Kasumi-1 (cell line): ENCODE results near the gene DDX56.
"Not testable (repeated sequence)": the region's sequence is repeated elsewhere in the genome, so short reads cannot be mapped to it uniquely, and the experiment has no call there.

Experiments used
- DNase-seq, 2 experiments: peaks; one replicate each; lab custom pipeline; 2025; lab: John Stamatoyannopoulos, UW

DDX56 gene

DNA sequence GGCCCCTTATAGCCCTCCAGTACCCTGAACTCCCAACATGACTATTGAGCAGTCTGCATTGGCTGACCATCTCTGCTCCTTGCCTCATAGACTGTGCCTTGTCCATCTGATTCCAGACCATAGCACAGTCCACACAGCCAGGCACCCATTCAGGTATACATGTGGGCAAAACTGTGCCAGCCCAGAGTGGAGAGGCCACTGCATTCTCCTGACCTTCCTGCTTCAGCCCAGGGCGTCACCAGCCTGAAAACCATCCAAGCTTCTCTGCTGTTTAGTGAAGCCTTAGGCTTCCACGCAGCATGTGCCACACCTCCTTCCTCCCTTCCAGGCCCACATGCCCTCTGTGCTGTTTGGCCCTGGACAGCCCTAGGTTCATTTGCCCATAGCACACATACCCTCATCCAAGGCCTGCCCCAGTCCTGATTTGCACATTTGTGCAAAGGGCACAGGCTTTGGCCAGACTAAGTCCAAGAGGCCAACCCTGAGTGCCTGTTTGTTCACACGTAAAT is 10.5 kb downstream of the DDX56 start:
- no peak for DNase-seq

DNA sequence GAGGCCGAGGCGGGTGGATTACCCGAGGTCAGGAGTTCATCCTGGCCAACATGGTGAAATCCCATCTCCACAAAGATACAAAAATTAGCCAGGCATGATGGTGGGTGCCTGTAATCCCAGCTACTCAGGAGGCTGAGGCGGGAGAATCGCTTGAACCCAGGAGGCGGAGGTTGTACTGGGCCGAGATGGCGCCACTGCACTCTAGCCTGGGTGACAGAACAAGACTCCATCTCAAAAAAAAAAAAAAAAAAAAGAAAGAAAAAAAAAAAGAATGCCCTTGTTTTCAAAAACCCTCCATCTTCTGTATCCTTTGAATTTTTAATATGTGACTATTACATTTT is 11.1 kb downstream of the DDX56 start:
- DNase-seq: not testable (repeated sequence)

DNA sequence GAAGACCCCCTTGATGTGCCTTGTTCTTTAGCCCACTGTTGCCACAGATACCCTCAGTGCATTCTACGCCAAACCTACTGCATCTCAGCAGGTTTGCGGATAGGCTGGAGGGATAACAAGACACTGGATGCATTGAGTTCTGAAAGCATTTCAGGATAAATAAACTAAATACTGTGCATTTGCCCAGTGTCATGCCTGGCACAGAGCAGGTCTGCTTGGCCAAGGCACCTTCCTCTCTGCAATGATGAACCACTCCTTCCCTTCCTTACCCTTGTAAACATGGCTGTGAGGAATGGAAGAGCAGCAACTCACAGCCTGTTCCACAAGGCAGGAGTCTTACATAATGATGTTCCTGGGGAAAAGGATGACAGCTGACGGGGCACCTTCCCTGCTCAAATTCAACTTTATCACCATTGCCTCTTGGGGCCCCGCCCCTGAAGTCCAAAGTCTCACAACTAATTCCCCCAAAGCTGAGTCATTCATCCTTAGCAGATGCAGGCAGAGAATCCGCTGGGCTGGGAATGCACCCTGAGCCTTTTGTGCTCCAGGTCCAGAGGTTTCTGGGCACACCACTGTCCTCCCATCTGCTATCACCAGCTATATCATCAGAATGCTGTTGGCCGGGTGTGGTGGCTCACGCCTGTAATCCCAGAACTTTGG is 11.6 kb downstream of the DDX56 start:
- DNase-seq: no peak

DNA sequence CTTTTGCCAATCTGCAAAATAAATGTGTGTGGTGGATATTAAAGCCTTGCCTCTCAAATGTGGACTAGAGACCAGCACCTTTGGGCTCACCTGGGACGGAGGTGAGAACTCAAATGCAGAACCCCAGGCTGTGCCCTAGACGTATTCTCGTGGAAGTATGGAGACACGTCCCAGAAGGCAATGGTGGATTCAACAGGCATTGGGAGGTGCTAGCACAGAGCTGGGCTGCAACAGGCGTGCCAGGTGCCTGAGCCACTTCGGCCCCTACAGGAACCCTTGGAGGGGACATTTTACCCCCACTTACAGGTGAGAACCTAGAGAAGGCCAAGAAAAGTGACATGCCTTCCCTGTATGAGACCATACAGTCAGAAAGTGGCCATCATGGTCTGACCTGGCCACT is 12.2 kb downstream of the DDX56 start:
- DNase-seq: no peak

DNA sequence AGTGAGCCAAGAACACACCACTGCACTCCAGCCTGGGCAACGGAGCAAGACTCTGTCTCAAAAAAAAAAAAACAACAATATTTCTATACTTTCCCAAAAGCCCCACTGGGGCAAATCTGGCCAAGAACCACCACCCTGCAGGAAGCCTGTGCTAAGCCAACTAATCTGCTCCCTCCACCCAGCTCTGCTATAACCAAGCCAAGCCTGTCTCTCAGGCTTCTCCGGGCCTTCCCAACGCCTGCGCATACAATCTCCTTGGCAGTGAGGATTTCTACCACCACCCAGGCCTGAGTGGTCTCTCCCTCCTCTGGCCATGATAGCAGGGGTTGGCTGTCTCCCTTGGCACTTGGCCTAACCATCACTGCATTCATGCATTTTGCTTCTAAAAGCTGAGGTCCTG is 14.2 kb downstream of the DDX56 start:
- no peak for DNase-seq

DNA sequence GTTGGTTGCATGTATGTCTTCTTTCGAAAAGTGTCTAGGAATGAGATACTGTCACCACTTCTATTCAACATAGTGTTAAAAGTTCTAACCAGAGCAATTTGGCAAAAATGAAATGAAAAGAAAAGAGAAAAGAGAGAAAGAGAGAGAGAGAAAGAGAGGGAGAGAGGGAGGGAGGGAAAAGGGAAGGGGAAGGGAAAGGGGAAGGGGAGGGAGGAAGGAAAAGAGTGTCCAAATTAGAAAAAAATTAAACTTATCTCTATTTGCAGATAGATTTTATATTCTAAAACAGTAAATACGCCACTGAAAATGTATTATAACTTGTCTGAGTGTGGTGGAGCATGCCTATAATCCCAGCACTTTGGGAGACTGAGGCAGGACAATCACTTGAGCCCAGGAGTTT is 16.2 kb downstream of the DDX56 start:
- no peak for DNase-seq

DNA sequence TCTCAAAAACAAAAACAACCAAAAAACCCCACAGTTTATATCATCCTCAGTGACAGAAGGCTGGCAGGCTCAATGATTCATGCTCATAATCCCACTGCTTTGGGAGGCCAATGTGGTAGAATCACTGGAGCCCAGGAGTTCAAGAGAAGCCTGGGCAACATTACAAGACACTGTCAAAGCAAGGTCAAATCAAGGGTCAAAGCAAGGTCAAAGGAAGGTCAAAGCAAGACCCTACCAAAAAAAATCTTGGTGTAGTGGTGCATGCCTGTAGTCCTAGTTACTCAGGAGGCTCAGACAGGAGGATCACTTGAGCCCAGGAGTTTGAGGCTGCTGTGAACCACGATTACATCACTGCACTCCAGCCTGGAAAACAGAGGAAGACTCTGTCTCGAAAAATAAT is 18.4 kb downstream of the DDX56 start:
- DNase-seq: no peak

DNA sequence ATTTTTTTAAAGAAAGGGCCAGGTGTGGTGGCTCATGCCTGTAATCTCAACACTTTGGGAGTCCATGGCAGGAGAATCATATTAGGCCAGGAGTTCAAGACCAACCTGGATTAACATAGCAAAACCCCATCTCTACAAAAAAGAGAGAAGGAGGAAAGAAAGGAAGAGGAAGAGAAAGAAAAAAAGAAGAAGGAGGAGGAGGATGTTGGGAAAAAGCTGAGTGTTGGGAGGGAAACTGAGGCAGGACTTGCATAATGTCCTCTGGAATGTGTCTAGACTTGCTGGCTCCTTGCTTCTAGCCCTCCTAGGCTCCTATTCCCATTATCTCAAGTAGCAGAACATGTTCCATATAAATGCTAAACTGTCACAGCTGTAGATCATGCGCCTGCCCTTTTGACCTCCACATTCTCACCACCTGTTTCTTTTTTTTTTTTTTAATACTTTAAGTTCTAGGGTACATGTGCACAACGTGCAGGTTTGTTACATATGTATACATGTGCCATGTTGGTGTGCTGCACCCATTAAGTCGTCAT is 21.2 kb downstream of the DDX56 start:
- DNase-seq: not testable (repeated sequence)

DNA sequence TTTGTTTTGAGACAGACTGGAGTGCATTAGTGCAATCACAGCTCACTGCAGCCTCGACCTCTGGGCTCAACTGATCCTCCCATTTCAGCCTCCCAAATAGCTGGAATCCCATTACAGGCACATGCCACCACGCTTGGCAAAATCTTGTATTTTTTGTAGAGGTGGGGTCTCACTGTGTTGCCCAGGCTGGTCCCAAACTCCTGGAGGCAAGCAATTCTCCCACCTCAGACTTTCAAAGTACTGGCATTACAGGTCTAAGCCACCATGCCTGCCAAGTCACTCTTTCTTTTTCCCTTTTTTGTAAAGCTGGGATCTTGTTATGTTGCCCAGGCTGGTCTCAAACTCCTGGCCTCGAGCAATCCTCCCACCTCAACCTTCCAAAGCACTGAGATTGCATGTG is 24.3 kb downstream of the DDX56 start:
- no peak for DNase-seq

DNA sequence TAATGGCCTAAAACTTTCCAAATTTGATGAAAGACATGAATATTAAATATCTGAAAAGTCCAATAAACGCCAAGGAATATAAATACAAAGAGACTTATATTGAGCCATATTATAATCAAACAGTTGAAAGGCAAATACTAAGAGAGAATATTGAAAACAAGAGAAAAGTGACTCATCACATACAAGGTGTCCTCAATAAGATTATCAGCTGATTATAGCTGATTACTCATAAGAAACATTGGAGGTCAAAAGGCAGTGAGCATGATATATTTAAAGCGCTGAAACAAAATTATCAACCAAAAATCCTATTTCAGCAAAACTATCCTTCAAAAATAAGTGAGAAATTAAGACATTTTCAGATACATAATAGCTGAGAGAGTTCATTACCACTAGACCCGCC is 24.8 kb downstream of the DDX56 start:
- DNase-seq: no peak

DNA sequence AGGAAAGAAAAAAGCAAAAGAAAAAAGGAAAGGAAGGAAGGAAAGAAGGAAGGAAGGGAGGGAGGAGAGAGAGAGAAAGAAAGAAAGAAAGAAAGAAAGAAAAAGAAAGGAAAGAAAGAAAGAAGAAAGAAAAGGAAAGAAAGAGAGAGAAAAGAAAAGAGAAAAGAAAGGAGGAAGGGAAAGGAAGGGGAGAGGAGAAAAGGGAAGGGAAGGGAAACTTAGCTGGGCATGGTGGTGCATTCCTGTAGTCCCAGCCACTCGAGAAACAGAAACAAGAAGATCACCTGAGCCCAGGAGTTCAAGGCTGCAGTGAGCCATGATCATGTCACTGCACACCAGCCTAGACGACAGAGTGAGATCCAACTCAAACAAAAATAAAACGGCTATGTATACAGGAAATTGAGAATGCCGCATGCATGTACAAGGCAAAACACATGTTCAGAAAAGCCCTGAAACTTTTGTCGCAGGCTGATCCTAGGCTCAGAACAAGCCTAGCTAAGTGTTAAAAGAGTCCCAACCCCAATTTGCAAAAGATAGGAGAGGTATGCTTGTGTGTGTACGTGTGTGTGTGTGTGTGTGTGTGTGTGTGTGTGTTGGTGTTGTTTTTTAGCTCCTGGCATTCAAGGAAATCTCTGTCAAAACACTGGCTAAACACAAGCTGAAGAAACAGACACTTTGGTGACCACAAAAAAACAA is 26.0 kb downstream of the DDX56 start:
- DNase-seq: no peak

DNA sequence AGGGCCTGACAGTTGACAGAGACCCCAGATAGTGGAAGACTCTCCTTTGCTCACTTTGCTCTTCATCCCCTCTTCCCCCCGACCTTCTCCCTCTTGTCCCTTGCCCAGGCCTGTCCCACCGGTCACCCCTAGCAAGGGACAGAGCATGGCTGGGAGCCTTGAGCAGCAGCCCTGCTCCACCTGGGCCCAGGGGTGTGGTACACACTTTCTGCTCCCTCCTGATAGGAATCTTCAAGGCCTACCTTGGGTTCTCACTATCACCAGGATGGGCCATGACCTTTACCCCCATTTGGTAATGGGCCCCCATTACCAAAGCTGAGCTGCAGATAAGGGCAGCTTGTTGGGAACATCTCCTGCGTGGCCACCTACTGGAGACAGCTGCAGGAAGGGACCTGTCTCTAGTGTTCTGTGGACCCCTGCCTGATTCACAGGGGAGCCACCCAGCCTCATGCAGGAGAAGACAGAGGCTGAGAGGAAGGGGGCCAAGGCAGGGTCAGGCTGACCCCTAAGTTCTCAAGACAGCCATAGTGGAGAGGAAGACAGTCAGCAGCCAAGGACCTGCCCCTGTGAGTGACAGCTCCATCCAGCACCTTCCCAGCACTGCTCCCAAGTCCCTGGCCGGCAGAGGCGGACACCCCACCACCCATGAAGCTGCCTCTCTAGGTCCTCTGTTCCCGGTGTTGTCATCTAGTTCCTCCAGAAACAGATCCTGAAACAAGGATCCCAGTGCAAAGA is 31.7 kb downstream of the DDX56 start:
- no peak for DNase-seq

DNA sequence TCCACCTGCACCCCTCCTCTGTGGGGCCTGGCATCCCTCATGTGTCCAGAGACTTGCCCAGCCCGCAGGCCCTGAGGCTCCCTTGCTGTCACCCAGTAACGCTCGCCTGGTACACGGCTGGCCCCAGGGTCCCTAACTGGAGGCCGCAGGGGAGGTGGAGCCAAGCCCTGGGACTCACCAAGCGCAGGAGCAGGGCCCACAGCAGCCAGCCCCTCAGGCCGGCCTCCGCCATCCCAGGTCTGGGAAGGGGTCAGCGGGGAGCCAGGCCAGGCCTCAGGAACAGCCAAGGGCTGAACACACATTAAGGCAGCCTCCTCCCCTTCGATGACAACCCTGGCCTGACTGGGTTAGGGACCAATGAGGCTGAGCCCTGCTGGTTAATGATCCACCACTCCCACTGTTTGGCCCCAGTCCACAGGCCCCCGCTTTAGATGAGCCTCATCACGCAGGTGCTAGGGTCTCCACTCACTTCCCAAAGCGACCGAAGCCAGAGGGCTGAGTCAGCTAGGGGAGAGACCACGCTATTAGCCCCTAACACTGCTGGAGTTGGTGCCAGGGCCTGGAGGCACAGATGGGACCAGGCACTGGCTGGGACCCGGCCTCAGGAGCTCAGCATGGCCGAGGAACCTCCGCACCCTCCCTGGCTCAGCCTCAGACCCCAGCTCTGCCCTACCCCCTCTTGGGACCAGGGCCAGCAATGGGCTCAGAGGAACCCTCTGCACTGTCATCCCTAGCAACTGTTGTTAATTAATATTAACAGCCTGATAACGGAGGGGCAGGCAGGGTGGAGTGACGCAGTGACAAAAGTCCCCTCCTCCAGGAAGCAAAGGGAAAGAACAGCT is 32.5 kb downstream of the DDX56 start, which contains the start of gene NPC1L1:
Gene NPC1L1 (minus strand): TSS at position 303 of the 842 bp plus-strand sequence. CDS start 71 bp downstream, at position 232.
- no peak for DNase-seq

DNA sequence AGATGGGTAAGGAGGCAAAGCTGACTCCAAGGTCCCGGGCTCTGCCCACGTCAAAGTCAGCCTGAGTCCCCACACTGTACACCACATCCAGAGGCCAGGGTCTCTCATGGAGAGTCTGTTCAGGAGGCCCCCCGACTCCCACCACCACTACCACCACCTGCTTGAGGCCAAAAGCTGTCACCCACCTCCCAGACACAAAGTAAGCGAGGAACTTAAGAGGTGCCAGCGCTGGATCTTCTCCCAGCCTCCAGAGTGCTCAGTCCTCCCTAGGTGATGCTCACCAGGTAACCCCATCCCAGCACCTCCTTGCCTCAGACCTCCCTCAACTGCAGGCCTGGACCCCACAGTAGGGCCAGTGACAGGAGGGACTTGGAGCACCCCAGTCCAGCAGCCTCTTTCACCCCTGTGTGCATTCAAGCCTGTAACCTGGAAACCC is 33.1 kb downstream of the DDX56 start:
- no peak for DNase-seq

DNA sequence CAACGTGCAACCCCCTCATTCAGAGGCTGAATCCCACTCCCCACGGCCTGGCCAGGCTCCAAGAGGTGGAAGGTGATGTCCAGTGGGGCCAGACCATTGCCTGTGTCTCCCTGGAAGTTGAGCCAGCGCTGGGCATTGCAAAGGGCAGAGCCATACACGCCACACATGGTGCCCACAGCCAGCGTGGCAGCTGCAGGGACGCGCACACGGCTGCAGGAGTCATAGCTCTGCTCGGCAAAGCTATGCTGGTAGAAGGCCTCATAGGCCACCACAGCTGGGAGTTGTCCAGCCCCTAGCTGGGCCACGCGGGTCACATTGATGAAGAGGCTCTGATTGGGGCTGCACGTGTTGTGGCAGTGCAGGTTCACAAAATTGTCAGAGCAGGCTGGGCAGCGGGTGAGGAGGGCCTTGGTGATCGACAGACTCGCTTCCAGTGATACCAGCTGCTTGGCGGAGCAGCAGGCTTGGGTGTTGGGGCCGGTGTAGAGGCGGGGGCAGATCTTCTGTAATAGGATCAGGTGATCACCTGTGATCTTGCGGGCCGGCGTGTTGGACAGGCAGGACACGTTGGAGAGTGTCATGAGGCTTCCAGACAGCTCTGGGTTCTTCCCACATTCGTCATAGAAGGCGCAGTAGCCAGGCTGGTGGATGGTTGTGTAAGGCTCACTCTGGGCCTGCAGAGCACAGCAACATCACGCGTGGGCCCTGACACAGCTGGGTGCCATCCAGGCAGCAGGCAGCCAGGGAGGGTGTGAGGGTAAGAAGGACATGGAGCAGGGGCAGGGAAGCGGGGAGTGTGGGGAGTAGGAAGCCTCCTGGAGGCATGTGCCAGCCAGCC is 33.8 kb downstream of the DDX56 start:
- no peak for DNase-seq

DNA sequence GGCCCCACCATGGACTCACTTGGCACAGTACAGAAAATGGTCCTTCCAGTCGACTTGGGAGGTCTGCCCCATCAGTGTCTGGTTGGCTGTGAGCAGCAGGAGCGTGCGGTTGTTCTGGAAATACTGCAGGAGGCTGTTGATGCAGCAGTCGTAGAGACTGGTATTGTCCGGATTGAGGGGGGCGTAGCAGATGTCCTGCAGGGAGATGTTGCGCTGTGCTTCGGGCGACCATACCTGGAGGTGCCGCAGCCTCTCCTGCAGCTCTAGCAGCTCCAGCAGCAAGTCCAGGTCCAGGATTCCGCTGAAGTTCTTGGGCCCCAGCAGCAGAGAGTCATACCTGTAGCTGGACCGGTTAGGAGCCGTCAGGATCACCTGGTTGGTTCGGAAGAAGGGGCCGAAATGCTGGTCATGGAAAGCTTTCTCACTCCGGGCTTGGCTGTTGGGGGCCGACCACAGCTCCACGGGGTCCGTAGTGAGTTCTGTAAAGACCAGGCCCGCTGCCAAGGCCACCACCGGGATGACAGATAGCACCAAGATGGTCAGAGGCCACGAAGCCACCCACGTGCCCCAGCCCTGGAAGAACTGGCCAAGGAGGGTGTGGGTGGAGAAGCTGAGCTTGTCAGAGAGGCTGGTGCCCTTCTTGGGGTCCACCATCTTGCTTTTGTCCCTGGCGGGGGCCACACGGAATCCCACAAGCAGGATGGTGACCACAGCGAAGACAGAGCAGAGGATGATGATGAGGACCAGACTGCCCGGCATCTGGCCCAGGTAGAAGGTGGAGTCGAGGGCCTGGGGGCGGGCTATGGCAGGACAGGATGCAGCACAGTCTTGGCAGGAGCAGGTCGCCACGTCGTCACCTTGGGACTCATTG is 34.7 kb downstream of the DDX56 start:
- DNase-seq: no peak

DNA sequence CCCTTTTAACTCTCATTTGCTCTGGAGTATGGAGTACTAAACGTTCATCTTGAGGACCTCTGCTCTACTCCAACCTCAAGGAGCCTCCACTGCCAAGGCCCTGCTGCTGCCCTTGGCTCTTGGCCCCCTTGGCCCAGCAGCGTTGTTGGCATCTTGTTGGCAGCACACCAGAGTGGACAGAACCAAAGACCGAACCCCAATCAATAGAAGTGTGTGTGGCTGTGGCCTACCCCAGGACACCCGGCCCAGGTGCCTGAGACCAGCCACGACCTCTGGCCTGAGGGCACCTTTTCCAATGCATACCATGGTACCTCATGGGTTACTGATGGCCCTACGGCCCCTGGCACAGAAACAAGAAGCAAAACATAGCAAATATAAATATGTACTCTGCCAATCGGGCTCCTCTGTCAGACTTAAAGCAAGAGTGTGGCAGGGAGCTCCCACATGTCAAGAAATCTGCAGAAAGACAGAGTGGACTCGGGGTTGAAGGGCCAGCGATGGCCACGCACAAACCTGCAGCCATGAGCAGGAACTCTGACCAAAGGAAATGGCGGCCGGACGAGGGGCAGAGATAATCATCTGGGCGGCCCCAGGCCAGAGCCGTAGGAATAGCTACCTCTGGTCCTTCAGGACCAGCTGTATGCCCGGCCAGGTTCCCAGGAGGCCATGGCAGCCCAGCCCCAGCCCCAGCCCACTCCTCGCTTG is 35.5 kb downstream of the DDX56 start:
- no peak for DNase-seq

DNA sequence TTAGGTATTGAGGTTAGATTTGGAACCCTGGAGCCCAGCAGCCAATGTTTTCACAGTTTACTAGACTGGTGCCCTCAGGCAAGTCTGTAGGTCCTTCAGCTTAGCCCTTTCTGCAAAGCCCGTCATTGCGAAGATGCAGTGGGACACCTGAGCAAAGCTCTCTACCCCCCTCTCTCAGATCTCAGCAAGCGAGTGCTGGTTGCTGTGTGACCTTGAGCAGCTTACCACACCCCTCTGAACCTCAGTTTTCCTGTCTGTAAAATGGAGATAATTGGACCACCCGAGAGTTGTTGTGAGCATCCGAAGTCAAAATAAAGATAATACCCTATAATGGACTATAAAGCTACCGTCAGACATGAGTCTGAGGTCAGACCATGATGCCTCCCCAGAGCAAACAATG is 36.3 kb downstream of the DDX56 start:
- no peak for DNase-seq

DNA sequence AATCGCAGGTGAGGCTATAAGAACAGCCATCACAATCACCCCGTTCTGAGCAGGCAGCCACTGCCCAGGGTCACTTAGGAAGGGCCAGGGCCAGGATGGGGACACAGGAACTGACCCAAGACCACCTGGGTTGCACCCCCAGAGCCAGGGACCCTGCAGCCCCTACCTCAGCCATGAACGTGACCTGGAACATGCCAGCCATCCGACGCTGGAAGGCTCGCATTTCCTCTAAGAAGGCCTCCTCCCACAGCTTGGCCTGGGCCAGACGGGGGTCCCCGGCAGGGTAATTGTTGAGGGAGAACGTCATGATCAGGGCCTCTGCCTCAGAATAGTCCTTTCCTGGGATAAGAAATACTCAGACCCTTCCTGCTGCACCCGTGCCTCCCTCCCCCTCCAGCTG is 37.6 kb downstream of the DDX56 start:
- DNase-seq: no peak
